Activated T-cell treated with anti-CD3 and anti-CD28 coated beads for 1 hour (primary cell): ENCODE data around the gene PHF21A.

Experiments used
- DNase-seq: peaks from one replicate; pipeline ENCODE4 v3.0.0-alpha.2; 2020; ENCODE audit warnings: low read depth

The PHF21A gene

DNA sequence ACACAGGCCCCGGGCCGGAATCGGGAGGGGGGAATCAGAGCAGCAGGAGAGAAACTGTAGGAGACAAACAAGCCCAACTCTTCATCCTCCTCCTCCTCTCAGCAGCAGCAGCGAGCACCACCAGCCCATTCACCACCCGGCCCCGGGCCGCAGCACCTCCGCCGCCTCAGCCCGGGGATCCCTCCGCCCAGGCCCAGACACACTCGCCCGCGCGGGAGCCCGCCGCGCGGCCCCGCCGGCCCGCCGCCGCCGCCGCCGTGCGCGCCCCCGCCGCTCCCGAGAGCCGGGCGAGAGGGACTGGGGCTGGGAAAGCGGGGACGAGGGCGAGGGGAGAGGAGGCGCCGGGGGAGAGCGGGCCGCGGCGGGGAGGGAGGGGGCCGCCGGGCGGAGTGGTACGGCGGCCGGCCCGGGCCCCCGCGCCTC, at the start of gene PHF21A:
PHF21A (minus strand) TSS at position 154 of the 423 bp plus-strand sequence. CDS start 37,235 bp downstream, outside the sequence.
- peak; percentile 79 for DNase-seq

- no peak for DNase-seq
Observed at GRCh38 chr11:46170797-46171196, 49.5 kb upstream of the PHF21A start.

- no peak for DNase-seq
Observed at GRCh38 chr11:46162700-46163099, 41.4 kb upstream of the PHF21A start.

DNA sequence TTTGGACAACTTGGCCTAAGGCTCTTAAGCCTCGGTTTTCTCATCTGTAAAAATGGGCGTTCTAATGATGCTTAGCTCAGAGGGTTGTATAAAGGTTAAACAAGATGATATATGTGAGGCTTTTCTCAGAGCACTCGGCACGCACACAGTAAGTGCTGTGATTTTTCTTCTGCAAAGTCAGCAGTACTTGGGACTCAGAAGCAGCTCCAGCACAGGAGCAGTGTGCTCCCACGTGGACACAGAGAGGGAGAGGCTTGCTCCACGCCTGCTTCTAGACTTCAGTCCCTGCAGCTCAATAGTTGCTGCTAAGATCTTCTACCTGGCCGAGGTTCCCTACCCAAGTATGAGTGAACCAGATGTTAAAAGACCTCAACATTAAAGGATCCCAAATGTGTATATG, 39.9 kb upstream of the PHF21A start:
- DNase-seq: no peak

GRCh38 chr11:46160100-46160499, 38.8 kb upstream of the PHF21A start:
- no peak for DNase-seq

GRCh38 chr11:46159680-46160079, 38.4 kb upstream of the PHF21A start:
- DNase-seq: no peak

- no peak for DNase-seq
Observed at GRCh38 chr11:46149826-46150225, 28.6 kb upstream of the PHF21A start.

DNA sequence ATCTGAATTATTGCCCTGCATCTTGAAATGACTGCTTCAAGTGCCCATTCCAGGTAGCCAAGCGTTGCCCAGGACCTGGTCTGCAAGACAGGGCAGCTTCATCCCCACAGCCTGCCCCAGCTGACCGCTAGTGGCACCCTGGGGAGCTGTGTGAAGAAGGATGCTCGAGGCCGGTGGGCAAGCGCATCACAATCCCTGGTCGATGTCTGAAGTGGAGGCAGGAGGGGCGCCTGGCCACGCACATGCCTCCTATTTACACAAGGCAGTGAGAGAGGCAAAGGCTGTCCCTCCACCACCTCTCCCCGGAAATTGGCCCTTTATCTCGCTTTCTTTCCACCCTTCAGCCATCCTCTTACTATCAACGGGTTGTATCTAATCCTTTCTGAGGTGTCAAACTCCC, 28.1 kb upstream of the PHF21A start:
- no peak for DNase-seq

GRCh38 chr11:46144741-46145140, 23.5 kb upstream of the PHF21A start:
- no peak for DNase-seq

DNA sequence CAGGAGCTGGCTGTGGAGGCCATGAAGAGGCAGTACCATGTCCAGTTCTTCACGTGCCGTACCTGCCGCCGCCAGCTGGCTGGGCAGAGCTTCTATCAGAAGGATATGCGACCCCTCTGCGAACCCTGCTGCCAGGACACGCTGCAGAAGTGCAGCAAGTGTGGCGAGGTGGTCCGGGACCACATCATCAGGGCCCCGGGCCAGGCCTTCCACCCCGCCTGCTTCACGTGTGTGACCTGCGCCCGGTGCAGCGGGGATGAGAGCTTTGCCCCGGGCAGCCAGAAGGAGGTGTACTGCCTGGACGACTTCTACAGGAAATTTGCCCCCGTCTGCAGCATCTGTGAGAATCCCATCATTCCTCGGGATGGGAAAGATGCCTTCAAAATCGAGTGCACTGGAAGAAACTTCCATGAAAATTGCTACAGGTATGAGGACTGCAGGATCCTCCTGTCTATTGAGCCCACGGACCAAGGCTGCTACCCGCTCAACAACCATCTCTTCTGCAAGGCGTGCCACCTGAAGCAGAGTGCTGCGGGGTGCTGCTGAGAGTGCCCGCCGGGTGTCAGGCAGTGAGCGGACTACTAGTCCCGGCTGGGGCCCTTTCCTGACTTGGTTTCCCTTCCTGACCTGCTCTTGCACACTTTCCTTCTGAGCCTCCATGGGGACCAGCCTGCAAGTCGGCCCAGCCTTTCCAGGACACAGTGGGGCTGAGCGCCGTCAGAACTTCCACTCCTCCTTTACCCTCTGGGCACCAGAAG, 22.0 kb upstream of the PHF21A start:
- DNase-seq: no peak

DNA sequence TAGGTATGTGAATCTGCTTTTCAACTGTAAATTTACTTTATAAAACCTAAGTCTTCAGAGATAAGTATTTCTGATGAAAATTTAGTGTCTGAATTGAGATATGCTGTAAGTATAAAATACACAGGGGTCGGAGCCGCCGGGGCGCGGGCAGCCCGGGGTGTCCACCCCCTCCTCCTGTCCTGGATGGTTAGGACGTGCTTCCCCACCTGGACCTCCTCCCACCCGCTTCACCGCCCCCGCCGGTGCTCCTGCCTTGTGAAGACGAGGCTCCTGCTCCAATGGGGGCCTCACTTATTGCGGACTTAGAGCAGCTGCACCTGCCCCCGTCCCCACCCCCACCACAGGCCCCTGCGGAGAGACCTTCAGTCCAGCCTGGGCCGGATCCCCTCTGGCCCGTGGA, 21.3 kb upstream of the PHF21A start:
- no peak for DNase-seq

DNA sequence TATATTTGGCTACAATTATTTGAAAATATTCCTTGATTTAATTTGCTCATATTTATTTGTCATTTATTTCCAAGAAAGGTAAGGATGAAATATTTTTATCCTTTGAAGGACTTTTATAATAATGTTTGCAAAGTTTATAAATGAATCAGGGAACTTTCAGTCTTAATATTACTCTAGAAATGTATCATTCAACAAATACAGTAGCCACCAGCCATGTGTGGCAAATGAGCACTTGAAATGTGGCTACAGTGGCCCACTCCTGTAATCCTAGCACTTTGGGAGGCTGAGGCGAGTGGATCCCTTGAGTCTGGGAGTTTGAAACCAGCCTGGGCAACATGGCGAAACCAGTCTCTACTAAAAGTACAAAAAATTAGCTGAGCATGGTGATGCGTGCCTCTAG, 20.3 kb upstream of the PHF21A start:
- no peak for DNase-seq

DNA sequence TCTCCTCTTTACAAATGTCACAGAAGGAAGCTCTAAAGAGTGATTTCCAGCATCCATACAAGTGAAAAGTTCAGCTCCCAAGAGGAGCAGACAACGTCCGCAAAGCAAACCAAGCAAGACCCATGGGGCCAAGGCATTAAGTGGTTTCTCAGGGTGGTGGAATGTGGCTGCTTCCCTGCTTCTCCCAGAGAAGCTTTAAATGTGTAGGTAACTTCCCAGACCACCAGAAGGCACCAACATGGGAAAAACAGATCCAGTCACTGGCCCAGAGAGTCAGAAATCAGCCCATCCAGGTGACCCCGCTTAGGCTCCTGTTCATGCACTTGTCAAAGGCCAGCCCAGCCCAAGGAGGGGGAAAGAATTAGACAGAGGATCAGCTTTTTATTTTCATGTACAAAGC, 13.3 kb upstream of the PHF21A start:
- no peak for DNase-seq

- no peak for DNase-seq
Observed at GRCh38 chr11:46134061-46134460, 12.8 kb upstream of the PHF21A start.

DNA sequence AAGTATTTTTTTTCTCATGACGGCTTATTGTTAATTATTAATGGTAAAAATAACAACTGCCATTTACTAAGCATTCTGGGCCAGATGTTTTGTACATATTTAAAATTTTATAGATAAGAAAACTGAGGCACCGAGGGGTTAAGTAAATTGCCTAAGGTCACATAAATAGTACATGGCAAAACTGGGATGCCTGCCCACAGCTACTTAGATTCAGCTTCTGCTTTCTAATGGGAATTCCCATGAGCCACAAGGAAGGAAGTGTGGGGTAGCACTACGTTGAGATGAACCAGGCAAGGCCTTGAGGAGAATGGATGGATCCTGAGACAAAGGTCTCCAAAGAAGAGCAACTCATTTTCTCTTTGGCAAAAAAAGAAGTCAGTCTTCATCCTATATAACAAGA, 11.9 kb upstream of the PHF21A start:
- DNase-seq: no peak

DNA sequence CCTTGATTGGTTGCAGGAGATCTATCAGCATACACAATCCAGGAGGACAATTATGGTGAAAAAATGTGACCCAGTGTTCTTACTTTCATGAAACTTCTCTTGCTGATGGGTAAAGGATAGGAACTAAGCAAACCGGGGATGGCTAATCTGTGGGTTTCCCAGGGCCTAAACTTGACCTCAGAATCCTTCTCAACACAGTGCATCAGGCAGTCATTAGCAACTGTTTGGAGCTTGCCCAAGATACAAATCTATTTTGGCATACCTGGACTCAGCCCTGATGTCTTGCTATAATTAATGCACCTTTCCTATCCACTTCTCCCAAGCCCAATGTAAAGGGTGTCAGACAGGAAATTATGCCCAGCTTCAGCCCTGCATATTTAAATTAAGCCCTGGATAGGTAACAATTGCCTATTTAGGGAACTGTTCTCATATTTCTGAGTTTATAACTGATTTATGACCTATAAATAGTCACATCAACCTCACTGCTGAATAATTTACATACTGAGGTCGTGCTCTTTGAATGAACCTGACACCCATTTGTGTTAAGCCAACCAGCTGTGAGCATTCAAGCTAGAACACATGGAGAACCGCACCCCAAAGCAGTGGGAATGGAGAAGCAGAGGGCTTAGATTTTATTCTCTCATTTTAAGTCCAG, 9.2 kb upstream of the PHF21A start:
- DNase-seq: no peak

DNA sequence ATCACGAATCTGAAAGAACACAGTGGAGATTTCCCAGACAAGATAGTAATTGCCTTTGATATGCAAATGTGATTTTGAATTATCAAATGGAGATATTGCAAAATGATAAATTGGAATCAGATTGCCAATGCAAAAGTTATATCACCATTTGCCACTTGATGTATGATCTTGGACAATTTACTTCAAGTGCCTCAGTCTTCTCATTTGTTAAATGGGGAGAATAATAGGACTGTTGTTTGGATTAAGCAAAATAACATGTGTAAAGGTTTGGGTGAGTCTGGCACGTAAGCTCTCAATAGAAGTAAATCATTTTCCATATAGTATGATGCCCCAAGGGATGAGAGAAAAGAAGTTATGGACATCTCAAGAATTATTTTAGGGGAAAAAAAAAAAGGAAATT, 7.9 kb upstream of the PHF21A start:
- no peak for DNase-seq

GRCh38 chr11:46127150-46127638, 5.9 kb upstream of the PHF21A start:
- DNase-seq: no peak

- no peak for DNase-seq
Observed at GRCh38 chr11:46125284-46125683, 4.0 kb upstream of the PHF21A start.

GRCh38 chr11:46122945-46123715, 1.9 kb upstream of the PHF21A start:
- no peak for DNase-seq

DNA sequence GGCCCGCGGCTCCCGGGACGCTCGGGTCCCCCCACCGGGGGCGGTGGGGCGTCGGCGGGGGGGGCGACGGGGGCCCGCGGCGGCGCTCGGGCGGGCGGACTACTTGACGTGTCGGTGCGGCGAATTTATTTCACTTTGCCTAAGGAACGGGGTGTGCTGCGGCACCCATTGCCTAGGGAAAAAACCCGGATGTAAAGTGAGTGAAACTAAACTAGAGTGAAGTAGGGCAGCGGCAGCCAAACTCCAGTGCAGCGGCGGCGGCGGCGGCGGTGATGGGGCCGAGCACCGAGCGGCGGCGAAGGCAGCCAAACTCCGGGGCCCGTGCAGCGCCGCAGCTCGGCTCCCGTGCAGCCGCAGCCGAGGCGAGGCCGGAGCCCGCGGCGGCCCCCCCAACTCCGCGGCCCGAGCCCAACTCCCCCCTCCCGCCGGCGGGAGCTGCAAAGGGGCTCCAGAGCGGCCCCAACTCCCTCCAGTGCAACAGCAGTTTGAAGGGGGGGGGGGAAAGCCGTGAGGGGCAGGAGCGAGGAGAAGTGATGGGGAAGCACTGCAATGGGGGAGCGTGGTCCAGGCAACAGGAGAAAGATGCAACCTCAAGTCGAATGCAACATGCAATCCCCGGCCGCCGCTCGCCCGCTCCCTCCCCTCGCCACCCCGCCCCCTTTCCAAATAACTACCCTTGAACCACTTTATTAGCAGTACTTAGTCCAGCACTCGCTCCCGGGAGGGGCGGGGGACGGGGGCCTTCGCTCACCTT, 647 bp upstream of the PHF21A start:
- peak; percentile 56 for DNase-seq
